Panc1 (cell line): ENCODE measurements around the gene NPAS2. TPM values are rescaled to one million over a fixed set of nuclear protein-coding genes. Genes with fewer than 3 reads are reported as not detected.

Source experiments
- ATAC-seq: fragments of 200-7000 bp; cut with Tn5 transposase; 2 replicates; pipeline ENCODE4 v1.9.1; 2020; ENCODE audit warnings: mild to moderate bottlenecking, moderate library complexity
- BruUV-seq: library from RNA; stranded (reverse); fragments of 400-500 nt; replicated peaks from 2 replicates; lab custom pipeline; 2021; lab: Mats Ljungman, UMichigan
- CTCF ChIA-PET: fragments of 300-600 bp; sonication (Branson Sonifier 250); formaldehyde crosslinking; loops from one replicate; lab custom pipeline; 2022; ENCODE audit warnings: antibody characterized with exemption; lab: Charles Lee
- POLR2A ChIA-PET: fragments of 300-600 bp; sonication (Branson Sonifier 250); formaldehyde crosslinking; loops from one replicate; lab custom pipeline; 2022; ENCODE audit warnings: antibody characterized with exemption; lab: Charles Lee
- DNase-seq: peaks from one replicate; pipeline ENCODE4 v3.0.0-alpha.2; 2010; ENCODE audit warnings: low read depth, low spot score
- H3K27ac ChIP-seq: 2 replicates; pipeline ENCODE4 v1.5.1; 2011; ENCODE audit warnings: mild to moderate bottlenecking, low read length, inconsistent platforms
- H3K27me3 ChIP-seq: fragments of 200-500 bp; sonication (Bioruptor generic); 2 replicates; pipeline ENCODE4 v1.6.0; 2014; ENCODE audit warnings: low read length, inconsistent platforms; ENCODE audit not compliant: control insufficient read depth, insufficient read depth
- H3K36me3 ChIP-seq: fragments of 200-500 bp; sonication (Bioruptor generic); 2 replicates; pipeline ENCODE4 v1.5.1; 2014; ENCODE audit warnings: inconsistent platforms, mild to moderate bottlenecking, low read length, moderate library complexity; ENCODE audit not compliant: control insufficient read depth, insufficient read depth
- H3K4me1 ChIP-seq: 2 replicates; pipeline ENCODE4 v1.5.1; 2011; ENCODE audit warnings: inconsistent platforms, mild to moderate bottlenecking, low read length, moderate library complexity; ENCODE audit not compliant: control insufficient read depth, insufficient read depth
- H3K4me3 ChIP-seq, 2 experiments: 2 replicates each; pipeline ENCODE4 v1.5.1; 2011 to 2012; ENCODE audit warnings: low read depth in 2 of 2, low read length in 2 of 2, mild to moderate bottlenecking in 2 of 2, inconsistent platforms in 1 of 2, moderate library complexity in 1 of 2
- H3K9me3 ChIP-seq: fragments of 200-500 bp; sonication (Bioruptor generic); 2 replicates; pipeline ENCODE4 v1.5.1; 2014; ENCODE audit warnings: low read depth, mild to moderate bottlenecking, inconsistent platforms, low read length, moderate library complexity; ENCODE audit not compliant: control insufficient read depth, insufficient read depth
- CTCF ChIP-seq: fragments of 450-650 bp; IDR thresholded peaks from 2 replicates; pipeline ENCODE4 v1.5.1; 2017; ENCODE audit warnings: mild to moderate bottlenecking
- POLR2AphosphoS5 ChIP-seq: IDR thresholded peaks from 2 replicates; pipeline ENCODE4 v1.6.1; 2012; ENCODE audit warnings: mild to moderate bottlenecking, low read depth, low read length, moderate library complexity
- SIN3A ChIP-seq: IDR thresholded peaks from 2 replicates; pipeline ENCODE4 v1.6.1; 2012; ENCODE audit warnings: low read depth, mild to moderate bottlenecking, low read length, moderate library complexity, borderline replicate concordance; ENCODE audit not compliant: insufficient read depth
- TCF7L2 ChIP-seq: IDR thresholded peaks from 2 replicates; pipeline ENCODE4 v1.6.1; 2011; ENCODE audit warnings: mild to moderate bottlenecking, low read depth, low read length, inconsistent platforms
- in situ Hi-C: cut with HindIII; loops from 2 replicates; pipeline ENCODE4 v1.10.0; 2016; ENCODE audit warnings: low sequenced_read_pairs, low pct_unique_long_range_greater_than_20kb
- intact Hi-C: fragments of 100-400 bp; cut with micrococcal nuclease; formaldehyde crosslinking; loops from one replicate; pipeline ENCODE4 v1.10.0; 2022; ENCODE audit not compliant: unreplicated experiment
- total RNA-seq: library from RNA; stranded (reverse); gene quantifications from one replicate; pipeline ENCODE4 v1.2.1, GENCODE V29; 2021; ENCODE audit not compliant: unreplicated experiment
- TF ChIP-seq, protein P1 (sequence below), 2 experiments: IDR thresholded peaks; 2 replicates each; pipeline ENCODE4 v1.6.1; 2011 to 2012; ENCODE audit warnings: low read depth in 2 of 2, control low read depth in 1 of 2, low read length in 1 of 2, mild to moderate bottlenecking in 1 of 2, moderate library complexity in 1 of 2; ENCODE audit not compliant: insufficient read depth in 1 of 2

NPAS2 gene
- total RNA-seq, 1 experiment from 2014 or later, result 72.8 TPM

DNA sequence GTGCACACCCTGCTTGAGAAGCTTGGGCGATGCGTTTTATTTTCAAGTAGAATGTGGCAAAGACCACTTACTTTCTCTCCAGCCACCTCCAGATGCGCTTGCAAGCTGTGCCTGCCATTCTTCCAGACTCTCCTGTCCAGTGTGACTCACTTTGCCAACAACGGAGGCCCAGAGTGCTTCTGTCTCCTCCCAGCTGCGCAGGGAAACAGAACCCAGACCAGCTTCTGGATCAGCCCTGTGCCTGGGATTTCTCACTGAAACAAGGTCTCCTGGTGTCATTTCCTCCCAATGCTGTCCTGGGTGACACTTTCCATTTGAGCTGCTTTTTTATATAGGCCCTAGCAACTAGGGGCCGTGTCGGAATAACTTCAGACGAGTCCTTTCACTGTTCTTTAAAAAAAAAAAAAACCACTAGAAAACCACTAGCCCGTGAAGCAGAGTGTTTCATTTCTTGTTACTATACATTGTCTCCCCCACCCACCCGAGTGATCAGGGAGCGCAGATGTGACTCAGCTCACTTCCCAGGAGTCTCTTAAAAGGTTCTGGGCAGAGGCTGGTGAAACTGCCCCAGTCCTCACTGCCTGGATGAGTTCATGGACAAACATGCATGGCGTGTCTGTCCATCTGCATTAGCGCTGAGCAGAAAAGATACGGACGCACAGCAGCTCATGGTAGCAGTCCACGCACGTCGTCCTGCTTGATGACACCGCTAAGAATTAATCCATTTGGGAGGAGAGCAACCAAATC, 156.9 kb downstream of the NPAS2 start:
- Histone ChIP-seq H3K4me1 (no peaks in the 10 kb centered on the region), H3K9me3 (no peaks in the 10 kb centered on the region), H3K36me3 (peaks cover 4% of the 10 kb centered on the region; the same call in 1 of the 2 replicates), H3K27me3 (no peaks in the 10 kb centered on the region), H3K27ac (no peak overlapping the region), H3K4me3 (no peak overlapping the region)
- DNase-seq (no peak), ATAC-seq (no peak)
- ChIA-PET CTCF (no interaction called here), POLR2A (no interaction called here)
- in situ Hi-C loops (no loop called here), intact Hi-C loops (no loop called here)
- no peak for TF ChIP-seq CTCF
- TF ChIP-seq SIN3A, result no peak
- TF ChIP-seq, protein P1, sequence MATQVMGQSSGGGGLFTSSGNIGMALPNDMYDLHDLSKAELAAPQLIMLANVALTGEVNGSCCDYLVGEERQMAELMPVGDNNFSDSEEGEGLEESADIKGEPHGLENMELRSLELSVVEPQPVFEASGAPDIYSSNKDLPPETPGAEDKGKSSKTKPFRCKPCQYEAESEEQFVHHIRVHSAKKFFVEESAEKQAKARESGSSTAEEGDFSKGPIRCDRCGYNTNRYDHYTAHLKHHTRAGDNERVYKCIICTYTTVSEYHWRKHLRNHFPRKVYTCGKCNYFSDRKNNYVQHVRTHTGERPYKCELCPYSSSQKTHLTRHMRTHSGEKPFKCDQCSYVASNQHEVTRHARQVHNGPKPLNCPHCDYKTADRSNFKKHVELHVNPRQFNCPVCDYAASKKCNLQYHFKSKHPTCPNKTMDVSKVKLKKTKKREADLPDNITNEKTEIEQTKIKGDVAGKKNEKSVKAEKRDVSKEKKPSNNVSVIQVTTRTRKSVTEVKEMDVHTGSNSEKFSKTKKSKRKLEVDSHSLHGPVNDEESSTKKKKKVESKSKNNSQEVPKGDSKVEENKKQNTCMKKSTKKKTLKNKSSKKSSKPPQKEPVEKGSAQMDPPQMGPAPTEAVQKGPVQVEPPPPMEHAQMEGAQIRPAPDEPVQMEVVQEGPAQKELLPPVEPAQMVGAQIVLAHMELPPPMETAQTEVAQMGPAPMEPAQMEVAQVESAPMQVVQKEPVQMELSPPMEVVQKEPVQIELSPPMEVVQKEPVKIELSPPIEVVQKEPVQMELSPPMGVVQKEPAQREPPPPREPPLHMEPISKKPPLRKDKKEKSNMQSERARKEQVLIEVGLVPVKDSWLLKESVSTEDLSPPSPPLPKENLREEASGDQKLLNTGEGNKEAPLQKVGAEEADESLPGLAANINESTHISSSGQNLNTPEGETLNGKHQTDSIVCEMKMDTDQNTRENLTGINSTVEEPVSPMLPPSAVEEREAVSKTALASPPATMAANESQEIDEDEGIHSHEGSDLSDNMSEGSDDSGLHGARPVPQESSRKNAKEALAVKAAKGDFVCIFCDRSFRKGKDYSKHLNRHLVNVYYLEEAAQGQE (IDR thresholded peaks at IDR 0.05; ENCODE audit: insufficient read depth in 1 of 2, low read depth in 2 of 2, low read length in 1 of 2), result no peak
- no peak for TF ChIP-seq TCF7L2
- no peak for TF ChIP-seq POLR2AphosphoS5
- no TSS peak for BruUV-seq

DNA sequence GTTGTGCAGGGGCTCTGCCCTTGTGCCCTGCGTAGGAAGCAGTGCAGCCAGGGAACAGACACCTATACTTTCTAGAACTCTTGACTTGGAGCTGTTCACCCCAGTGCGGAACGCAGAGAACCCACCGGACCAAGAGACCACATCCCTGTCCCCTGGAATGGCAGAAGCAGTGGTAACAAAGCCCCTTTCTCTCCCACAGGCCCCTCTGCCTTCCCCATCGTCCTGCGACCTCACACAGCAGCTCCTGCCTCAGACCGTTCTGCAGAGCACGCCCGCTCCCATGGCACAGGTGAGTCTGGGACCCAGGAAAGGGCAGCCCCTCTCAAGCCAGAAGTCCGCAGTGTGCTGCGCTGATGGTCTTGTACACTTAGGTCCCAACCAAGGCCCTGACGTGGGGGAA, 157.6 kb downstream of the NPAS2 start:
- TF ChIP-seq TCF7L2, result no peak
- TF ChIP-seq, protein P1 (IDR thresholded peaks at IDR 0.05; ENCODE audit: insufficient read depth in 1 of 2, low read depth in 2 of 2, low read length in 1 of 2), result no peak
- TF ChIP-seq POLR2AphosphoS5, result no peak
- TF ChIP-seq CTCF, result no peak
- no peak for TF ChIP-seq SIN3A
- ATAC-seq, result no peak
- CTCF ChIA-PET, result no interaction called here
- in situ Hi-C loops, result no loop called here
- no peak overlapping the region for H3K27ac ChIP-seq
- POLR2A ChIA-PET, result no interaction called here
- H3K9me3 ChIP-seq, result no peaks in the 10 kb centered on the region
- H3K36me3 ChIP-seq, result peaks cover 4% of the 10 kb centered on the region; the same call in 1 of the 2 replicates
- no peak for DNase-seq
- no peak overlapping the region for H3K4me3 ChIP-seq
- no peaks in the 10 kb centered on the region for H3K27me3 ChIP-seq
- no TSS peak for BruUV-seq
- no peaks in the 10 kb centered on the region for H3K4me1 ChIP-seq
- intact Hi-C loops, result no loop called here
